Kidney (tissue), 14 donors: Measurements from ENCODE around the gene CRABP2. TPM values are rescaled to one million over a fixed set of nuclear protein-coding genes. Genes with fewer than 3 reads are reported as not detected.

Source experiments
- DNase-seq, 5 donors: peaks; one replicate each; pipeline ENCODE4 v3.0.0-alpha.2; 2013 to 2020
- FAIRE-seq: peaks from 2 replicates; lab custom pipeline; 2012; peaks lifted over from hg19 to GRCh38; lab: Jason Lieb, UNC
- H3K27ac ChIP-seq, 2 donors: one replicate each; pipeline ENCODE4 v1.7.0; 2013; ENCODE audit warnings: low read depth in 2 of 2, low read length in 2 of 2, inconsistent platforms in 1 of 2
- H3K27me3 ChIP-seq: one replicate; pipeline ENCODE4 v1.7.1; 2013; ENCODE audit warnings: low read length, inconsistent platforms; ENCODE audit not compliant: control insufficient read depth, insufficient read depth
- H3K36me3 ChIP-seq, 3 donors: one replicate each; pipeline versions ENCODE4 v1.7.0 to v1.7.1; 2013; ENCODE audit warnings: low read length in 3 of 3, control low read depth in 1 of 3, inconsistent platforms in 1 of 3; ENCODE audit not compliant: insufficient read depth in 3 of 3, control insufficient read depth in 2 of 3
- H3K4me1 ChIP-seq, 3 donors: one replicate each; pipeline versions ENCODE4 v1.7.0 to v1.7.1; 2013; ENCODE audit warnings: low read length in 3 of 3, inconsistent platforms in 1 of 3, low read depth in 1 of 3; ENCODE audit not compliant: control insufficient read depth in 2 of 3, insufficient read depth in 2 of 3
- H3K4me3 ChIP-seq, 3 donors: one replicate each; pipeline versions ENCODE4 v1.7.0 to v1.8.1; 2013; ENCODE audit warnings: low read length in 3 of 3, control low read depth in 1 of 3, inconsistent platforms in 1 of 3
- H3K9ac ChIP-seq, 3 donors: one replicate each; pipeline versions ENCODE4 v1.7.0 to v1.7.1; 2013; ENCODE audit warnings: low read length in 3 of 3, control low read depth in 1 of 3, inconsistent platforms in 1 of 3
- H3K9me3 ChIP-seq, 3 donors: one replicate each; pipeline versions ENCODE4 v1.7.0 to v1.7.1; 2013; ENCODE audit warnings: low read length in 3 of 3, control low read depth in 1 of 3, inconsistent platforms in 1 of 3; ENCODE audit not compliant: control insufficient read depth in 2 of 3, insufficient read depth in 1 of 3
- CTCF ChIP-seq: IDR thresholded peaks from 3 replicates; pipeline ENCODE4 v1.5.1; 2012; ENCODE audit warnings: mild to moderate bottlenecking, moderate library complexity, borderline replicate concordance; ENCODE audit not compliant: insufficient read depth; ENCODE audit errors: extremely low read depth
- intact Hi-C: fragments of 100-400 bp; cut with DNase I; formaldehyde crosslinking; loops from one replicate; pipeline ENCODE4 v1.11.1; 2022
- polyA plus RNA-seq: library from polyadenylated mRNA; stranded (reverse); fragments of 350-450 nt; fragmentation: Illumina TruSeq; extraction: RNeasy Lipid Tissue Mini Kit (QIAGEN cat#74804); gene quantifications from one replicate; pipeline ENCODE4 v1.2.3, GENCODE V29; 2014; ENCODE audit warnings: low read depth, low replicate concordance; ENCODE audit not compliant: insufficient read depth
- total RNA-seq: library from RNA; stranded (reverse); fragmentation: NEBNext Ultra II Directional; extraction: Animal tissue kit (Norgen Biotek cat#: 25700); gene quantifications from one replicate; pipeline ENCODE4 v1.2.1, GENCODE V29; 2021
- donor health status: control.
- donor health status: control.
- donor health status: control.
- donor health status: control.
- donor health status: control.
- donor health status: DM: yes; HTN: yes; CAD: no.
- donor health status: Normal renal cell carcinoma (clear cell type).

CRABP2 gene
- total and polyA plus RNA-seq, 2 donors from 2014 or later, result 15.2 to 21.6 TPM

- Histone ChIP-seq H3K36me3 (peaks cover 0 to 21% (median 4%) of the 10 kb centered on the region in 3 donors), H3K4me3 (peak overlapping the region in 2 of 3 donors; percentile 21 to 79), H3K27ac (peak overlapping the region; percentile 98 to 100), H3K4me1 (peaks cover 5 to 43% (median 37%) of the 10 kb centered on the region in 3 donors), H3K27me3 (no peaks in the 10 kb centered on the region), H3K9me3 (no peaks in the 10 kb centered on the region), H3K9ac (peak overlapping the region in 1 of 3 donors; percentile 96)
- intact Hi-C loops, result no loop called here
- no peak for TF ChIP-seq CTCF
- FAIRE-seq (no peak), DNase-seq (no peak)
Observed at GRCh38 chr1:156746406-156746727, 41.0 kb upstream of the CRABP2 start.

GRCh38 chr1:156745881-156746280 is 40.5 kb upstream of the CRABP2 start:
- Histone ChIP-seq H3K27me3 (no peaks in the 10 kb centered on the region), H3K4me1 (peaks cover 5 to 43% (median 37%) of the 10 kb centered on the region in 3 donors), H3K27ac (peak overlapping the region; percentile 98 to 100), H3K4me3 (peak overlapping the region in 2 of 3 donors; percentile 21 to 79), H3K9ac (peak overlapping the region in 1 of 3 donors; percentile 96), H3K36me3 (peaks cover 0 to 21% (median 4%) of the 10 kb centered on the region in 3 donors), H3K9me3 (no peaks in the 10 kb centered on the region)
- TF ChIP-seq CTCF, result no peak
- DNase-seq, result no peak
- FAIRE-seq, result no peak
- intact Hi-C loops, result no loop called here

GRCh38 chr1:156744786-156745419 is 39.5 kb upstream of the CRABP2 start:
- no peak overlapping the region for H3K9ac ChIP-seq
- no peak for DNase-seq
- no peaks in the 10 kb centered on the region for H3K9me3 ChIP-seq
- no peak overlapping the region for H3K4me3 ChIP-seq
- no peak overlapping the region for H3K27ac ChIP-seq
- no peaks in the 10 kb centered on the region for H3K27me3 ChIP-seq
- FAIRE-seq, result no peak
- no peak for TF ChIP-seq CTCF
- intact Hi-C loops, result no loop called here
- peaks cover 5 to 43% (median 42%) of the 10 kb centered on the region in 3 donors for H3K4me1 ChIP-seq
- peaks cover 0 to 21% (median 4%) of the 10 kb centered on the region in 3 donors for H3K36me3 ChIP-seq

GRCh38 chr1:156744344-156744743 is 39.0 kb upstream of the CRABP2 start:
- Histone ChIP-seq H3K9me3 (no peaks in the 10 kb centered on the region), H3K27ac (no peak overlapping the region), H3K4me1 (peaks cover 5 to 40% (median 37%) of the 10 kb centered on the region in 3 donors), H3K27me3 (no peaks in the 10 kb centered on the region), H3K9ac (no peak overlapping the region), H3K4me3 (no peak overlapping the region), H3K36me3 (peaks cover 0 to 21% (median 4%) of the 10 kb centered on the region in 3 donors)
- DNase-seq, result no peak
- FAIRE-seq, result no peak
- TF ChIP-seq CTCF, result no peak
- intact Hi-C loops, result no loop called here
